Bronchial epithelial cell (primary cell): ENCODE measurements around the gene WDFY4. TPM values are rescaled to one million over a fixed set of nuclear protein-coding genes. Genes with fewer than 3 reads are reported as not detected.

Source experiments
- DNase-seq: peaks from one replicate; pipeline ENCODE4 v3.0.0-alpha.2; 2010; ENCODE audit warnings: low read depth
- FAIRE-seq: peaks from 2 replicates; lab custom pipeline; 2011; peaks lifted over from hg19 to GRCh38; lab: Jason Lieb, UNC
- H3K27me3 ChIP-seq: 2 replicates; pipeline ENCODE4 v1.5.1; 2011; ENCODE audit warnings: low read length; ENCODE audit not compliant: control insufficient read depth, insufficient read depth
- H3K36me3 ChIP-seq: 2 replicates; pipeline ENCODE4 v1.5.1; 2011; ENCODE audit warnings: low read length; ENCODE audit not compliant: control insufficient read depth, insufficient read depth
- H3K4me3 ChIP-seq: 2 replicates; pipeline ENCODE4 v1.5.1; 2011; ENCODE audit warnings: mild to moderate bottlenecking, low read depth, low read length, control low read depth
- CTCF ChIP-seq: IDR thresholded peaks from 2 replicates; pipeline ENCODE4 v1.5.1; 2011; ENCODE audit warnings: mild to moderate bottlenecking, moderate library complexity, low read length, control low read depth, inconsistent platforms; ENCODE audit not compliant: insufficient read depth, severe bottlenecking
- total RNA-seq: library from RNA; depleted of rRNA; stranded (reverse); fragments of >200 nt; gene quantifications from 2 replicates; pipeline ENCODE4 v1.2.1, GENCODE V29; 2014

Gene WDFY4
- total RNA-seq, 1 donor from 2014 or later = under 0.01 TPM

DNA sequence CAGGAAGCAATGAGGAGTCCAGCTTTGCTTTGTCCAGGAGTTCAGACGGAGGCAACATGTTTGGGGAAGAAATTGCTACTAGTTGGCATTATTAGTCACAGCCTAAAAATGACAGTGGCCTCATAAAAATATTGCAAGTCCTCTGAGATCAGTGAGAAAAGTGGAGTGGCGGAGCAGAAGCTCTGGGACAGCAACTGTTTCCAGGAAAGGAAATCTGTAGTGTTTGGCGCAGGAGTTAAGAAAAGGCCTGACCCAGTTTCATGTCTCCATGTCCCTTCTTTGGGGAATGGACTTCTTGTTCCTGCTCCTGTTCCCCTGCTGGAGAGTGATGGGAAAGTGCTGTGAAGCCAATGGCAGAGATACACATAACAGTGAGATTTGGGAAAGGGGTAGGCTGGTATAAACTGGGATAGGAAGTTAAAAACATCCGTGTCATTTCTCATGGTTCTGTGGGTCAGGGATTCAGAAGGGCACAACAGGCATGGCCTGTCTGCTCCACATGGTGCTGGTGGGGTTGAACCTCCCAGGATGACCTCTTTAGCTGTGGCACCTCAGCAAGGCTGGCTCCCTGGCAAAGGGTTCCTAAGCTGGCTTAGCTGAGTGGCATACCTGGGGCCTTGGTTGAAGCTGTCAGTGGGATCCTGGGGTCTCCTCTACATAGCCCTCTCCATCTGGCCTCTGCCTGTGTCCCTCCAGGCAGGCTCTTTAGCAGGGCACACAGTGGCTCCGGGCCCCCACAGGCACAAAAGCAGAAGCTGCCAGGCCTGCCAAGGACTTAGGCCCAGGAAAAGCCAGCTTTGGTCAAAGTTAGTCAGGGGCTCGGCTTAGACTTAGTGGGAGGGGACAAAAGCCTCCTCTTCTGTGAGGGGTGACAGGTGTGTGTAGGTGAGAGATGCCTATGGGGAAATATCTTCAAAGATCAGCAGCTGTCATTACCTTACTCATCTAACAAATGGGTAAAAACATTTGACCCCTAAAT, 77.7 kb downstream of the WDFY4 start:
- no peak for TF ChIP-seq CTCF
- no peaks in the 10 kb centered on the region for H3K36me3 ChIP-seq
- no peak for DNase-seq
- H3K27me3 ChIP-seq = peaks cover 1% of the 10 kb centered on the region
- no peak overlapping the region for H3K4me3 ChIP-seq
- FAIRE-seq = no peak

DNA sequence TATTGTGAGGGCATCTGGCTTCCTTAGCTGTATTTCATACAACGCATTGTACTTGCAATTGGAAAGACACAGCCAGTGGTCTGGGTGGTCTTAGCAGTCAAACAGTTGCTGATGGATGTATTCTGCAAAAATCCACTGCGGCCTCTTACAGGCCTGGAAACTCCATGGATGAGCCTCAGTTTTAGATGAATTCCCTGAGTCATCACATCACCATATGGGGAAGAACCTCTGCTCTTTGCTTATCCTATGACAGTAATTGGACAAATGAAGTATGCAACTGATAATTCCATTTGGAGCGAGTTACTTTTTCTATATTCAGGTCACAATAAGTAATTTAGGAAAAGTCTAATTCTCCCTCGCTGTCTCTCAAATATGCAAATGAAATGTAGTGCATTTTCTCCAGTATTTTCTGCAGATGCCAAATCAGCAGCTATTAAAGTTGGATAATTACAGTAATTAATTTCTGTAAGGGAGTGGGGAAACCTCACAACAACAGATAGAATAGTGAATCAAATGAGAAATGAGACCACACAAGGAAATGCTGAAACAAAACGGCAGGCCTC, 78.8 kb downstream of the WDFY4 start:
- FAIRE-seq = no peak
- TF ChIP-seq CTCF = no peak
- H3K4me3 ChIP-seq = no peak overlapping the region

DNA sequence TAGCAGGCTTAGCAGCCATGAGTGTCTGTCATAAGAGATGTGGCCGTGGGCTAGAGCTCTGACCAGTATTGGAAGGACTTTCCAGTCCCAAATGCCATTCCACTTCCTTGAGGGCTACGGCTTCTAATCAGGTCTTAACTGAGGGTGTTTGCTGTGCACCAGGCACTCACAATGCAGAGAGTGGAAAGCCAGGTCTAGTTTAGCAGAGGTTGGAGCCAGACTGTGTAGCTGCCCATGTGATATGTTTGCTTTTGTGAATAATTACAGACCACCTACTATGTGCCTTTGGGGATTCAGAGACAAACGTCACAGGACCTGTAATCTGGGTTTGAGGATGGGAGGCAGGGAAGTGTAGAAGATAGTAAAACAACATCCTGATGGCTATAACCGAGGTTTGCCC, 79.8 kb downstream of the WDFY4 start:
- DNase-seq (no peak), FAIRE-seq (no peak)
- peaks cover 1% of the 10 kb centered on the region for H3K27me3 ChIP-seq
- H3K36me3 ChIP-seq = no peaks in the 10 kb centered on the region
- no peak for TF ChIP-seq CTCF
- H3K4me3 ChIP-seq = no peak overlapping the region

More for the DNA sequence above, 78.8 kb downstream of the WDFY4 start:
- Histone ChIP-seq H3K27me3 (peaks cover 1% of the 10 kb centered on the region), H3K36me3 (no peaks in the 10 kb centered on the region)
- no peak for DNase-seq

- H3K4me3 ChIP-seq = no peak overlapping the region
- TF ChIP-seq CTCF = no peak
- H3K36me3 ChIP-seq = no peaks in the 10 kb centered on the region
- FAIRE-seq (no peak), DNase-seq (no peak)
- no peaks in the 10 kb centered on the region for H3K27me3 ChIP-seq
Observed at GRCh38 chr10:48765039-48765438, 80.4 kb downstream of the WDFY4 start.

DNA sequence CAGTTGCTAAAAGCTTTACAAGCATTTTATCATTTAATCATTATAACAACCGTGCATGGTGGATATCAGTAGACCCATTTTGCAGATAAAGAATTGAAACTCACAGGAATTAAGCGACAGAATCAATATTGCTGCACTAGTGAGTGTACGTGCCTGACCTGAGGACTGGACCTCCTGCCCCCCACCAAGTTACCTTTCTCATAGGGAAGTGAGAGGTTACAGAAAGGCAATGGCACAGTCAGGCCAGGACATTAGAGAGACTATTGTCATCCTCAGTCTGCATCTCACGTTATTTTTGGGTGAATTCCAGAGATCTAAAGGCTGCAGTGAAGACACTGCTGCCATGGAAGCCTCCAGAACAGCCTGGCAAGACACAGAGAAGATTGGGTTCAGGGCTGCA, 80.9 kb downstream of the WDFY4 start:
- no peak for TF ChIP-seq CTCF
- DNase-seq (no peak), FAIRE-seq (no peak)
- no peak overlapping the region for H3K4me3 ChIP-seq
- H3K36me3 ChIP-seq = no peaks in the 10 kb centered on the region
- H3K27me3 ChIP-seq = no peaks in the 10 kb centered on the region
